ENCODE measurements around the gene PCDH15. TPM values are rescaled to one million over a fixed set of nuclear protein-coding genes. Genes with fewer than 3 reads are reported as not detected.

Gene PCDH15
- total RNA-seq, 1 experiment from 2014 or later = 0.61 TPM

DNA sequence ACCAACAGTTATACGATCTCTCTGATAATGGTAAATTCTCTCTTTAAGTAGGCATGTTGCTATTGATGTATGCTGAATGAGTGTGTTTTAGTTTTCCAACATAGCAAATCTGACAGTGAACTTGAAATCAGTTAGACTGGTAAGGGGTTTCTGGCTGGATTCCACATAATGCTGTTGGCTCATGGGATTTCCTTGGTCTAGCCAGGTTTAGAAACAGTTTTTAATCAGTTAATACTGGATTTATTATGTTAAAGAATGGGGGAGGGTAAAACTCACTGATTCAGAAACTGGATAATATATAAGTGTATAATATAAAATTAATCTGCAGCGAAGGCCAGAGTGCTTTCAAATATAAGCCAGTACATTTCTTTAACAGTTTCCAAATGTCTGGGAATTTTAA is 55.6 kb downstream of the PCDH15 start:
- no peaks in the 10 kb centered on the region for H3K9me3 ChIP-seq (ENCODE audit: control insufficient read depth, low read depth, low read length)
- H2BK5ac ChIP-seq (ENCODE audit: insufficient read length, low read length) = no peak overlapping the region
- H3K4me2 ChIP-seq (ENCODE audit: insufficient read depth, insufficient read length, low read length) = no peak overlapping the region
- no peak overlapping the region for H2AFZ ChIP-seq (ENCODE audit: low read length)
- H4K91ac ChIP-seq (ENCODE audit: insufficient read length, low read depth, low read length) = no peak overlapping the region
- H3K27ac ChIP-seq (ENCODE audit: insufficient read length, low read depth, low read length) = no peak overlapping the region
- no peak overlapping the region for H3K4ac ChIP-seq (ENCODE audit: low read depth, low read length)
- Mint-ChIP-seq H3K9me3 (no peaks in the 10 kb centered on the region), H3K4me1 (no peaks in the 10 kb centered on the region), H3K4me3 (no peak overlapping the region), H3K27me3 (ENCODE audit: low read depth) (no peaks in the 10 kb centered on the region), H3K36me3 (ENCODE audit: insufficient read depth in 1 of 3, low read depth in 3 of 3) (no peaks in the 10 kb centered on the region), H3K27ac (no peak overlapping the region)
- no peaks in the 10 kb centered on the region for H3K79me1 ChIP-seq (ENCODE audit: insufficient read depth, low read depth, low read length, poor library complexity, severe bottlenecking)
- TF ChIP-seq, protein P1, sequence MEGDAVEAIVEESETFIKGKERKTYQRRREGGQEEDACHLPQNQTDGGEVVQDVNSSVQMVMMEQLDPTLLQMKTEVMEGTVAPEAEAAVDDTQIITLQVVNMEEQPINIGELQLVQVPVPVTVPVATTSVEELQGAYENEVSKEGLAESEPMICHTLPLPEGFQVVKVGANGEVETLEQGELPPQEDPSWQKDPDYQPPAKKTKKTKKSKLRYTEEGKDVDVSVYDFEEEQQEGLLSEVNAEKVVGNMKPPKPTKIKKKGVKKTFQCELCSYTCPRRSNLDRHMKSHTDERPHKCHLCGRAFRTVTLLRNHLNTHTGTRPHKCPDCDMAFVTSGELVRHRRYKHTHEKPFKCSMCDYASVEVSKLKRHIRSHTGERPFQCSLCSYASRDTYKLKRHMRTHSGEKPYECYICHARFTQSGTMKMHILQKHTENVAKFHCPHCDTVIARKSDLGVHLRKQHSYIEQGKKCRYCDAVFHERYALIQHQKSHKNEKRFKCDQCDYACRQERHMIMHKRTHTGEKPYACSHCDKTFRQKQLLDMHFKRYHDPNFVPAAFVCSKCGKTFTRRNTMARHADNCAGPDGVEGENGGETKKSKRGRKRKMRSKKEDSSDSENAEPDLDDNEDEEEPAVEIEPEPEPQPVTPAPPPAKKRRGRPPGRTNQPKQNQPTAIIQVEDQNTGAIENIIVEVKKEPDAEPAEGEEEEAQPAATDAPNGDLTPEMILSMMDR (conservative IDR thresholded peaks at IDR 0.05) = no peak
- H3K23me2 ChIP-seq (ENCODE audit: insufficient read length, low read depth, low read length, poor library complexity, severe bottlenecking) = no peaks in the 10 kb centered on the region
- no peak overlapping the region for H3K14ac ChIP-seq (ENCODE audit: insufficient read depth, low read length)
- no peak for DNase-seq
- no peak overlapping the region for H2BK20ac ChIP-seq (ENCODE audit: low read depth, low read length, poor library complexity, severe bottlenecking)
- no peak overlapping the region for H2BK120ac ChIP-seq (ENCODE audit: low read depth, low read length, poor library complexity, severe bottlenecking)
- H2AK5ac ChIP-seq (ENCODE audit: insufficient read length, low read length) = no peak overlapping the region
- no peak overlapping the region for H3T11ph ChIP-seq (ENCODE audit: low read length)
- WGBS (ENCODE audit: extremely low coverage, insufficient read length, low lambda C conversion rate) = no CpG with 5 or more reads among the region's 2 CpGs
- H4K8ac ChIP-seq (replicated peaks; ENCODE audit: insufficient read length, low read depth, low read length) = no peak overlapping the region
- no peak overlapping the region for H2BK15ac ChIP-seq (ENCODE audit: low read depth, low read length)
- no peak overlapping the region for H3K18ac ChIP-seq (ENCODE audit: insufficient read length, low read depth, low read length)
- H3K27me3 ChIP-seq (ENCODE audit: insufficient read depth, low read length) = no peaks in the 10 kb centered on the region
- H4K5ac ChIP-seq (ENCODE audit: insufficient read length, low read depth, low read length) = no peak overlapping the region
- H3K4me1 ChIP-seq (ENCODE audit: insufficient read depth, low read length) = no peaks in the 10 kb centered on the region; the same call in 1 of the 2 replicates
- no peaks in the 10 kb centered on the region for H3K79me2 ChIP-seq (ENCODE audit: insufficient read depth, low read length)
- H3K56ac ChIP-seq (ENCODE audit: insufficient read length, low read depth, low read length) = no peak overlapping the region
- no peaks in the 10 kb centered on the region for H4K20me1 ChIP-seq (ENCODE audit: control insufficient read depth, insufficient read depth, insufficient read length)
- H2BK12ac ChIP-seq (ENCODE audit: insufficient read length, low read depth, low read length) = no peak overlapping the region
- no peak overlapping the region for H3K9ac ChIP-seq (ENCODE audit: extremely low read depth, insufficient read length, low read length)
- no peak overlapping the region for H3K23ac ChIP-seq (ENCODE audit: insufficient read length, low read depth, low read length)

Measured in H9 (cell line).